ENCODE data around the gene ASIC4. TPM values are rescaled to one million over a fixed set of nuclear protein-coding genes. Genes with fewer than 3 reads are reported as not detected.

Gene ASIC4
- total RNA-seq, 1 experiment from 2014 or later, result 2.1 TPM

DNA sequence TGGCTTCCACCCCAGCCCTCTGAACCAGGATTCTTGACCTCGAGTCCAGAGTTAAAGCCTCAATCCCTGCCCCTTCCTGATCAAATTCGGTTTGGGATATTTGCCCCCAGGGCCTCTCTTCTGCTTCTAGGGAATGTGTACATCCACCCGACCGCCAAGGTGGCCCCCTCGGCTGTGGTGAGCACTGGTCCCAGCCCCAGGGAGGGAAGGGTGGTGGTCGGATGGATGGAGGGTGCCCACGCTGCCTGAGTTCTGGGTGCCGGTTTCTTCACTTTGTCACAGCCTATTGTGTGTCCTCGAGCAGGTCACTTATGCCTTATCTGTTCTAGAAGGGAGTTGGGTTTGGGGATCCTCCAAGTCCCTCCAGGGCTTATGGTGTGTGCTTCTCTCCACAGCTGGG is 8.7 kb upstream of the ASIC4 start:
- Histone ChIP-seq H3K4me3 (replicated peaks in 1 of 2; ENCODE audit: low read depth in 1 of 2, low read length in 2 of 2) (no peak overlapping the region), H2AFZ (ENCODE audit: low read depth, low read length, poor library complexity, severe bottlenecking) (no peak overlapping the region), H3K9ac (ENCODE audit: low read length) (no peak overlapping the region), H3K27me3 (ENCODE audit: insufficient read depth, low read length) (no peaks in the 10 kb centered on the region), H3K79me2 (ENCODE audit: insufficient read depth, low read length) (no peaks in the 10 kb centered on the region), H3K4me1 (ENCODE audit: control insufficient read depth in 1 of 2, insufficient read depth in 2 of 2, low read length in 2 of 2) (peaks cover 0 to 34% of the 10 kb centered on the region in 2 experiments; a peak in 2 of 4 replicates), H3K9me2 (ENCODE audit: insufficient read depth) (no peaks in the 10 kb centered on the region), H3K36me3 (ENCODE audit: control insufficient read depth in 1 of 2, insufficient read depth in 2 of 2, low read length in 2 of 2) (peaks cover 6% of the 10 kb centered on the region in 2 experiments; a peak in 1 of 4 replicates), H4K20me1 (ENCODE audit: insufficient read depth) (no peaks in the 10 kb centered on the region), H3K27ac (ENCODE audit: low read depth, low read length) (no peak overlapping the region), H3K4me2 (ENCODE audit: low read length) (no peak overlapping the region), H3K9me3 (ENCODE audit: control insufficient read depth in 1 of 2, insufficient read depth in 1 of 2, low read depth in 1 of 2, low read length in 2 of 2) (no peaks in the 10 kb centered on the region)
- TF ChIP-seq ELF1 (IDR thresholded peaks at IDR 0.05; ENCODE audit: borderline replicate concordance, low read depth), result no peak
- TF ChIP-seq, protein P1, sequence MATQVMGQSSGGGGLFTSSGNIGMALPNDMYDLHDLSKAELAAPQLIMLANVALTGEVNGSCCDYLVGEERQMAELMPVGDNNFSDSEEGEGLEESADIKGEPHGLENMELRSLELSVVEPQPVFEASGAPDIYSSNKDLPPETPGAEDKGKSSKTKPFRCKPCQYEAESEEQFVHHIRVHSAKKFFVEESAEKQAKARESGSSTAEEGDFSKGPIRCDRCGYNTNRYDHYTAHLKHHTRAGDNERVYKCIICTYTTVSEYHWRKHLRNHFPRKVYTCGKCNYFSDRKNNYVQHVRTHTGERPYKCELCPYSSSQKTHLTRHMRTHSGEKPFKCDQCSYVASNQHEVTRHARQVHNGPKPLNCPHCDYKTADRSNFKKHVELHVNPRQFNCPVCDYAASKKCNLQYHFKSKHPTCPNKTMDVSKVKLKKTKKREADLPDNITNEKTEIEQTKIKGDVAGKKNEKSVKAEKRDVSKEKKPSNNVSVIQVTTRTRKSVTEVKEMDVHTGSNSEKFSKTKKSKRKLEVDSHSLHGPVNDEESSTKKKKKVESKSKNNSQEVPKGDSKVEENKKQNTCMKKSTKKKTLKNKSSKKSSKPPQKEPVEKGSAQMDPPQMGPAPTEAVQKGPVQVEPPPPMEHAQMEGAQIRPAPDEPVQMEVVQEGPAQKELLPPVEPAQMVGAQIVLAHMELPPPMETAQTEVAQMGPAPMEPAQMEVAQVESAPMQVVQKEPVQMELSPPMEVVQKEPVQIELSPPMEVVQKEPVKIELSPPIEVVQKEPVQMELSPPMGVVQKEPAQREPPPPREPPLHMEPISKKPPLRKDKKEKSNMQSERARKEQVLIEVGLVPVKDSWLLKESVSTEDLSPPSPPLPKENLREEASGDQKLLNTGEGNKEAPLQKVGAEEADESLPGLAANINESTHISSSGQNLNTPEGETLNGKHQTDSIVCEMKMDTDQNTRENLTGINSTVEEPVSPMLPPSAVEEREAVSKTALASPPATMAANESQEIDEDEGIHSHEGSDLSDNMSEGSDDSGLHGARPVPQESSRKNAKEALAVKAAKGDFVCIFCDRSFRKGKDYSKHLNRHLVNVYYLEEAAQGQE (IDR thresholded peaks at IDR 0.05; ENCODE audit: low read depth), result no peak
- TF ChIP-seq JUND (IDR thresholded peaks at IDR 0.05), result no peak
- TF ChIP-seq MAX (IDR thresholded peaks at IDR 0.05), result no peak
- TF ChIP-seq, protein P2, sequence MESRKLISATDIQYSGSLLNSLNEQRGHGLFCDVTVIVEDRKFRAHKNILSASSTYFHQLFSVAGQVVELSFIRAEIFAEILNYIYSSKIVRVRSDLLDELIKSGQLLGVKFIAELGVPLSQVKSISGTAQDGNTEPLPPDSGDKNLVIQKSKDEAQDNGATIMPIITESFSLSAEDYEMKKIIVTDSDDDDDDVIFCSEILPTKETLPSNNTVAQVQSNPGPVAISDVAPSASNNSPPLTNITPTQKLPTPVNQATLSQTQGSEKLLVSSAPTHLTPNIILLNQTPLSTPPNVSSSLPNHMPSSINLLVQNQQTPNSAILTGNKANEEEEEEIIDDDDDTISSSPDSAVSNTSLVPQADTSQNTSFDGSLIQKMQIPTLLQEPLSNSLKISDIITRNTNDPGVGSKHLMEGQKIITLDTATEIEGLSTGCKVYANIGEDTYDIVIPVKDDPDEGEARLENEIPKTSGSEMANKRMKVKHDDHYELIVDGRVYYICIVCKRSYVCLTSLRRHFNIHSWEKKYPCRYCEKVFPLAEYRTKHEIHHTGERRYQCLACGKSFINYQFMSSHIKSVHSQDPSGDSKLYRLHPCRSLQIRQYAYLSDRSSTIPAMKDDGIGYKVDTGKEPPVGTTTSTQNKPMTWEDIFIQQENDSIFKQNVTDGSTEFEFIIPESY (IDR thresholded peaks at IDR 0.05; ENCODE audit: extremely low read depth, insufficient replicate concordance, low read length), result no peak
- TF ChIP-seq CBX3 (IDR thresholded peaks at IDR 0.05; ENCODE audit: low read depth), result no peak
- no peak for TF ChIP-seq FOSL1 (IDR thresholded peaks at IDR 0.05; ENCODE audit: low read depth)
- DNase-seq (ENCODE audit: low read depth, low spot score), result no peak
- CTCF ChIA-PET, result interaction anchor here (1.0 kb wide), 1 partner anchor 10 kb away, joined by 3 read pairs; a partner anchor contains a TSS
- no TSS peak for BruUV-seq (replicated peaks)
- intact Hi-C loops (cut with micrococcal nuclease), result no loop called here
- POLR2A ChIA-PET, result no interaction called here
- RAD21 ChIA-PET (ENCODE audit: low non-redundant PET in 1 of 2, low total read pairs in 2 of 2, uncharacterized antibody in 2 of 2, unreplicated experiment in 2 of 2), result no interaction called here
- ATAC-seq, result no peak
